ENCODE data around the gene FZR1. TPM values are rescaled to one million over a fixed set of nuclear protein-coding genes. Genes with fewer than 3 reads are reported as not detected.

Gene FZR1
- total and polyA plus RNA-seq, 7 donors, result 12.8 to 25.8 (median 24.3) TPM

- H3K27ac ChIP-seq, result no peak overlapping the region
- H3K4me3 ChIP-seq, result no peak overlapping the region
- no peaks in the 10 kb centered on the region for H3K9me3 ChIP-seq
- ATAC-seq, result peak in 3 of 4 donors; percentile 51 to 63 (median 58)
- H3K4me1 ChIP-seq, result peaks cover 1% of the 10 kb centered on the region
- H3K27me3 ChIP-seq (ENCODE audit: insufficient read depth in 3 of 3, low read length in 2 of 3), result no peaks in the 10 kb centered on the region
- intact Hi-C loops (cut with DNase I), result no loop called here
- WGBS, 3 donors, result 80 to 82% (median 82%) methylated on average over 14 to 15 of the region's 15 CpGs
- no peak for DNase-seq
- no peak for TF ChIP-seq CTCF (IDR thresholded peaks at IDR 0.05)
- peaks cover 8 to 69% of the 10 kb centered on the region in 2 donors for H3K36me3 ChIP-seq (ENCODE audit: insufficient read depth in 1 of 2, low read depth in 1 of 2)
Measured at GRCh38 chr19:3494051-3494450, 12.1 kb upstream of the FZR1 start.

GRCh38 chr19:3494559-3494958 lies 11.6 kb upstream of the FZR1 start:
- intact Hi-C loops (cut with DNase I), result no loop called here
- H3K27me3 ChIP-seq (ENCODE audit: insufficient read depth in 3 of 3, low read length in 2 of 3), result no peaks in the 10 kb centered on the region
- TF ChIP-seq CTCF (IDR thresholded peaks at IDR 0.05), result no peak
- no peak overlapping the region for H3K27ac ChIP-seq
- no peak overlapping the region for H3K4me3 ChIP-seq
- H3K9me3 ChIP-seq, result no peaks in the 10 kb centered on the region
- WGBS, 3 donors, result 92 to 94% (median 94%) methylated on average over 18 of the region's 18 CpGs
- H3K36me3 ChIP-seq (ENCODE audit: insufficient read depth in 1 of 2, low read depth in 1 of 2), result peaks cover 8 to 69% of the 10 kb centered on the region in 2 donors
- no peak for DNase-seq
- peaks cover 6% of the 10 kb centered on the region for H3K4me1 ChIP-seq
- ATAC-seq, result no peak

DNA sequence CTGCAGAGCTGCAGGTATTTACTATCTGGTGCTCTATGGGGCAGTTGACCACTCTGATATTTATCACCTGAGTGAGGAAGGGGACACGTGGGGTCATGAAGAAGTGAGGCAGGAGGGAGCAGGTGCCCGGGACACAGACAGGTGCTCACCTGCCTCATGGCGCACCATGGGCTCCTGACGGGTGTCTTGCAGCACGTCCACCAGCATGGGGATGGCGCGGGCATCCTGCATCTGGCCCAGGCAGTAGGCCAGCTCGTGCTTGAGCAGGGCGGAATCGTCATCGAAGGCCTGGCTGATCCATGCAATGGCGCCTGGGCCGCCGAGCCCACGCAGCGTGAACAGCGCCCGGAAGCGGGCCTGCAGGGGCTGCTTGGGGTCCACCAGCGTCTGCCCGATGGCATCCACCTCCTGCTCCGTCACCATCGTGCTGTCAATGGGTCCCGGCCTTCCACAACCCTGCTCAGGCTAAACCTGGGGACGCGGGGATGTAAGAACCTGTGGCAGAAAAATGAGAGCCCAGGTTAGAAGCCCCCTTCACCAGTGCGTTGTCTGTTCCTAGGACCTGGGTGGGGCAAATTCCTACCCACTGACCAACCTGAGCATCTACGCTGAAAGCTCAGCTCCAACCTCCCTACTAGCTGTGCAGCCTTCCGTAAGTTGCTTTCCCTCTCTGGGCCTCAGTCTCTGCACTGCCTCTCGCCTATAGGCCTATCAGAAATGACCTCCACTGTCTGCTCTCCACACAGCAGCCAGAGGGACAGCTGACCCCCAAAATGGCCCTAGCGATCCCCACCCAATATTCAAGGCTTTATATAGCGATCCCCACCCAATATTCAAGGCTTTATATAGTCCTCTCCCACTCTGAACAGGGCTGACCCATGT lies 9.5 kb upstream of the FZR1 start:
- no peak overlapping the region for H3K27ac ChIP-seq
- no peaks in the 10 kb centered on the region for H3K27me3 ChIP-seq (ENCODE audit: insufficient read depth in 3 of 3, low read length in 2 of 3)
- H3K36me3 ChIP-seq (ENCODE audit: insufficient read depth in 1 of 2, low read depth in 1 of 2), result peaks cover 6 to 57% of the 10 kb centered on the region in 2 donors
- H3K9me3 ChIP-seq, result no peaks in the 10 kb centered on the region
- TF ChIP-seq CTCF (IDR thresholded peaks at IDR 0.05), result no peak
- ATAC-seq, result no peak
- WGBS, 3 donors, result 94 to 95% (median 94%) methylated on average over 32 of the region's 32 CpGs
- intact Hi-C loops (cut with DNase I), result no loop called here
- no peak for DNase-seq
- H3K4me3 ChIP-seq, result no peak overlapping the region
- H3K4me1 ChIP-seq, result peaks cover 14% of the 10 kb centered on the region

- WGBS, 3 donors, result 95 to 97% (median 96%) methylated on average over 5 of the region's 5 CpGs
- DNase-seq (no peak), ATAC-seq (no peak)
- intact Hi-C loops (cut with DNase I), result no loop called here
- Histone ChIP-seq H3K27me3 (ENCODE audit: insufficient read depth in 3 of 3, low read length in 2 of 3) (no peaks in the 10 kb centered on the region), H3K36me3 (ENCODE audit: insufficient read depth in 1 of 2, low read depth in 1 of 2) (peaks cover 0 to 44% of the 10 kb centered on the region in 2 donors), H3K4me3 (no peak overlapping the region), H3K4me1 (peaks cover 14% of the 10 kb centered on the region), H3K9me3 (no peaks in the 10 kb centered on the region), H3K27ac (no peak overlapping the region)
- TF ChIP-seq CTCF (IDR thresholded peaks at IDR 0.05), result no peak
Measured at GRCh38 chr19:3497757-3498520, 8.2 kb upstream of the FZR1 start.
